Measurements from ENCODE around the gene DCXR. TPM values are rescaled to one million over a fixed set of nuclear protein-coding genes. Genes with fewer than 3 reads are reported as not detected.

The DCXR gene
- total RNA-seq (2014; rRNA removed; shearing (Covaris generic)) = 104 and 113 TPM in 2 replicates

GRCh38 chr17:82037092-82037888, at the start of gene DCXR:
Gene DCXR, minus strand, starts transcription at chr17:82037697. Its CDS starts 15 bp downstream, at chr17:82037682.
- peak; percentile 93 for DNase-seq (ENCODE audit: low spot score)

GRCh38 chr17:82085931-82086764, 48.7 kb upstream of the DCXR start:
- DNase-seq (ENCODE audit: low spot score) = no peak

- no peak for DNase-seq (ENCODE audit: low spot score)
These were observed 47.7 kb upstream of the DCXR start for GRCh38 chr17:82085031-82085861.

- DNase-seq (ENCODE audit: low spot score) = no peak
These were observed 47.0 kb upstream of the DCXR start for GRCh38 chr17:82084373-82085030.

GRCh38 chr17:82083533-82084359, 46.2 kb upstream of the DCXR start:
- DNase-seq (ENCODE audit: low spot score) = no peak

GRCh38 chr17:82083009-82083408, 45.5 kb upstream of the DCXR start:
- DNase-seq (ENCODE audit: low spot score) = no peak

- DNase-seq (ENCODE audit: low spot score) = no peak
These were observed 45.0 kb upstream of the DCXR start for GRCh38 chr17:82082456-82082855.

- DNase-seq (ENCODE audit: low spot score) = no peak
These were observed 44.5 kb upstream of the DCXR start for GRCh38 chr17:82081966-82082365.

GRCh38 chr17:82081546-82081945, 44.0 kb upstream of the DCXR start:
- no peak for DNase-seq (ENCODE audit: low spot score)

GRCh38 chr17:82080789-82081464, 43.4 kb upstream of the DCXR start:
- no peak for DNase-seq (ENCODE audit: low spot score)

GRCh38 chr17:82080048-82080788, 42.7 kb upstream of the DCXR start:
- DNase-seq (ENCODE audit: low spot score) = no peak

GRCh38 chr17:82079001-82079677, 41.6 kb upstream of the DCXR start:
- DNase-seq (ENCODE audit: low spot score) = no peak

GRCh38 chr17:82078433-82078832, 40.9 kb upstream of the DCXR start:
- no peak for DNase-seq (ENCODE audit: low spot score)

GRCh38 chr17:82077617-82078358, 40.3 kb upstream of the DCXR start:
- DNase-seq (ENCODE audit: low spot score) = no peak

GRCh38 chr17:82076785-82077591, 39.5 kb upstream of the DCXR start:
- DNase-seq (ENCODE audit: low spot score) = no peak

GRCh38 chr17:82076018-82076784, 38.7 kb upstream of the DCXR start:
- DNase-seq (ENCODE audit: low spot score) = no peak

Data from A172 (cell line).